GM23338 (cell line): ENCODE measurements around the gene ISOC2. TPM values are rescaled to one million over a fixed set of nuclear protein-coding genes. Genes with fewer than 3 reads are reported as not detected.

Experiments used
- JUNB ChIP-seq: IDR thresholded peaks from one replicate; pipeline ENCODE4 v1.6.1; 2016; ENCODE audit warnings: antibody characterized with exemption; ENCODE audit not compliant: unreplicated experiment
- NANOG ChIP-seq: IDR thresholded peaks from 2 replicates; pipeline ENCODE4 v1.6.1; 2016; ENCODE audit warnings: antibody characterized with exemption, borderline replicate concordance
- REST ChIP-seq: IDR thresholded peaks from one replicate; pipeline ENCODE4 v1.6.1; 2018; ENCODE audit warnings: antibody characterized with exemption; ENCODE audit not compliant: unreplicated experiment
- ZNF331 ChIP-seq: fragments of 250-450 bp; sonication (Bioruptor Pico); IDR thresholded peaks from 2 replicates; pipeline ENCODE4 v1.5.0; 2020; ENCODE audit warnings: low read depth, mild to moderate bottlenecking, moderate library complexity
- ZNF462 ChIP-seq: fragments of 250-450 bp; sonication (Bioruptor Pico); IDR thresholded peaks from 2 replicates; pipeline ENCODE4 v1.5.0; 2020; ENCODE audit warnings: mild to moderate bottlenecking, moderate library complexity
- polyA plus RNA-seq: library from polyadenylated mRNA; unstranded; fragments of >200 nt; fragmentation: Nextera tagmentation; extraction: Ambion mirVana; gene quantifications from 2 replicates; pipeline ENCODE4 v1.2.1, GENCODE V29; 2016
- total RNA-seq: library from RNA; depleted of rRNA; stranded (reverse); fragments of >200 nt; shearing (Covaris generic); gene quantifications from 2 replicates; pipeline ENCODE4 v1.2.3, GENCODE V29; 2014
- TF ChIP-seq, protein P1 (sequence below): IDR thresholded peaks from 2 replicates; pipeline ENCODE4 v1.6.1; 2016; ENCODE audit warnings: antibody characterized with exemption

Gene ISOC2
- total and polyA plus RNA-seq, 2 experiments from 2014 or later, result 62.6 to 85.2 TPM

DNA sequence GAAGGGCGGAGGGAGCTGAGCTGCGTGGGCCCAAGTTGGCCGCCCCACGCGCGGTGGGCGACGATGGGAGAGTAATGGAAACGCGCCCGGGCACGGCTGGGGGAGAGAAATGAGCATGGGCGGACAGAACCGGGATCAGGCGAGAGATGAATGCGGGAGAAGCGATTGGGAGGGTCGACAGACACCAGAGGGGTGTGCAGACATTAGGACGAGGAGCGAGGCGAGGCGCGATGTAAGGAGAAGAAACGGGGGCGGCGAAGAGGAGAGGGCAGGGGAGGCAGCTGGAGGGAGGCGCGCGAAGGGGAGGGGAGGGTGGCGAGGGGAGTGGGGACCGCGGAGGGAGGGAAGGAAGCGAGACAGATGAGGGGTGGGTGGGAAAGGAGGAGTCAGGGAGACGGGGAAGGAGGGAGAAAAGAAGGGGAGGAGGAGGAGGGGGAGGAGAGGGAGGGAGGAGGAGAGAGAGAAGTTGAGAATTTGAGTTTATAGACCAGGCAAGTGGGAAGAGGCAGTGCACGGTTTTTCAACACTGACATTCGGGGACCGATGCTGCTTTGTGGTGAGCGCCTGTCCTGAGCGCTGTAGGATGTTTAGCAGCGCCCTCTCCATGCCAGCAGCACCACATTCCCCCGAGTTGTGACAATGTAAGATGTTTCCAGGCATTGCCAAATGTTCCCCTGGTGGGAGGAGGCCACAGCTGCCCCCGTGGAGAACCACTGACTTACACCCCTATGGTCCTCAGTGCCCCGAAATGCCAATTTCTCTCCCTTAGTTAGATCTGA lies 18.2 kb downstream of the ISOC2 start, which contains the start of gene SHISA7 (continued):
- TF ChIP-seq ZNF462 (CRISPR knock-in tag), result no peak
- TF ChIP-seq ZNF331 (CRISPR knock-in tag), result no peak
- TF ChIP-seq NANOG, result no peak
- TF ChIP-seq REST, result no peak
- no peak for TF ChIP-seq JUNB
- TF ChIP-seq, protein P1, sequence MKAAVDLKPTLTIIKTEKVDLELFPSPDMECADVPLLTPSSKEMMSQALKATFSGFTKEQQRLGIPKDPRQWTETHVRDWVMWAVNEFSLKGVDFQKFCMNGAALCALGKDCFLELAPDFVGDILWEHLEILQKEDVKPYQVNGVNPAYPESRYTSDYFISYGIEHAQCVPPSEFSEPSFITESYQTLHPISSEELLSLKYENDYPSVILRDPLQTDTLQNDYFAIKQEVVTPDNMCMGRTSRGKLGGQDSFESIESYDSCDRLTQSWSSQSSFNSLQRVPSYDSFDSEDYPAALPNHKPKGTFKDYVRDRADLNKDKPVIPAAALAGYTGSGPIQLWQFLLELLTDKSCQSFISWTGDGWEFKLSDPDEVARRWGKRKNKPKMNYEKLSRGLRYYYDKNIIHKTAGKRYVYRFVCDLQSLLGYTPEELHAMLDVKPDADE, result no peak
